Measurements from ENCODE around the gene TRMT10B. TPM values are rescaled to one million over a fixed set of nuclear protein-coding genes. Genes with fewer than 3 reads are reported as not detected.

Gene TRMT10B
- total RNA-seq, 1 donor from 2014 or later, result 4.2 TPM

DNA sequence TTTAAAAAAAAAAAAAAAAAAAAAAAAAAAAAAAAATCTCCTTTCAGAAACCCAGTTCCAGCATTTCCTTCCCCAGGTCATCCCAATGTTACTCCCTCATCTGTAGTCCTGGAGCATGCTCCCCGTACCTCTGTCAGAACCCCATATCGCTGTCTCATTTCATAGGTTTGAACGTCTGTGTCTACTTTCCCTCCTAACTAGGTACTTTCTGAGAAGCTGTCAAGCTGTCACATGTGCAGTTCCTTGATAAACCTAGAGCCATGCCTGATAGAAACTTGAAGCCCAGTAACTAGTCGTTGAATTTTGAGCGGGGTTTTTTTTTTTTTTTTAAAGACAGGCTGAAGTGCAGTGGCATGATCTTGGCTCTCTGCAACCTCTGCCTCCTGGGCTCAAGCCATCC, 15.7 kb downstream of the TRMT10B start:
- Histone ChIP-seq H3K27me3 (ENCODE audit: insufficient read depth, low read length) (no peaks in the 10 kb centered on the region), H3K4me1 (ENCODE audit: insufficient read depth, low read length) (no peaks in the 10 kb centered on the region), H4K20me1 (ENCODE audit: insufficient read depth, low read length) (no peaks in the 10 kb centered on the region), H3K4me3 (ENCODE audit: insufficient read depth, low read depth, low read length) (no peak overlapping the region), H3K79me2 (ENCODE audit: insufficient read depth, low read length) (no peaks in the 10 kb centered on the region), H3K36me3 (ENCODE audit: insufficient read depth, low read length) (peaks cover 6% of the 10 kb centered on the region), H3K27ac (ENCODE audit: low read depth, low read length) (no peak overlapping the region), H2AFZ (ENCODE audit: low read depth, low read length) (no peak overlapping the region), H3K9ac (ENCODE audit: low read length) (no peak overlapping the region), H3K4me2 (ENCODE audit: low read length) (no peak overlapping the region), H3K9me3 (ENCODE audit: insufficient read depth, low read depth, low read length) (no peaks in the 10 kb centered on the region)
- no peaks in the 10 kb centered on the region for H3K4me1 Mint-ChIP-seq (ENCODE audit: low read depth, unreplicated experiment)
- FAIRE-seq (no peak), DNase-seq (ENCODE audit: low read depth) (no peak)
- no peaks in the 10 kb centered on the region for H3K27me3 Mint-ChIP-seq (ENCODE audit: low read depth, unreplicated experiment)
- no peak overlapping the region for H3K27ac Mint-ChIP-seq (ENCODE audit: unreplicated experiment)
- TF ChIP-seq EZH2 (IDR thresholded peaks at IDR 0.05; ENCODE audit: insufficient read depth, low read length), result no peak
- TF ChIP-seq, protein P1, sequence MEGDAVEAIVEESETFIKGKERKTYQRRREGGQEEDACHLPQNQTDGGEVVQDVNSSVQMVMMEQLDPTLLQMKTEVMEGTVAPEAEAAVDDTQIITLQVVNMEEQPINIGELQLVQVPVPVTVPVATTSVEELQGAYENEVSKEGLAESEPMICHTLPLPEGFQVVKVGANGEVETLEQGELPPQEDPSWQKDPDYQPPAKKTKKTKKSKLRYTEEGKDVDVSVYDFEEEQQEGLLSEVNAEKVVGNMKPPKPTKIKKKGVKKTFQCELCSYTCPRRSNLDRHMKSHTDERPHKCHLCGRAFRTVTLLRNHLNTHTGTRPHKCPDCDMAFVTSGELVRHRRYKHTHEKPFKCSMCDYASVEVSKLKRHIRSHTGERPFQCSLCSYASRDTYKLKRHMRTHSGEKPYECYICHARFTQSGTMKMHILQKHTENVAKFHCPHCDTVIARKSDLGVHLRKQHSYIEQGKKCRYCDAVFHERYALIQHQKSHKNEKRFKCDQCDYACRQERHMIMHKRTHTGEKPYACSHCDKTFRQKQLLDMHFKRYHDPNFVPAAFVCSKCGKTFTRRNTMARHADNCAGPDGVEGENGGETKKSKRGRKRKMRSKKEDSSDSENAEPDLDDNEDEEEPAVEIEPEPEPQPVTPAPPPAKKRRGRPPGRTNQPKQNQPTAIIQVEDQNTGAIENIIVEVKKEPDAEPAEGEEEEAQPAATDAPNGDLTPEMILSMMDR (IDR thresholded peaks at IDR 0.05; ENCODE audit: insufficient read depth, low read depth, low read length), result no peak
- no peak overlapping the region for H3K4me3 Mint-ChIP-seq (ENCODE audit: unreplicated experiment)
- H3K9me3 Mint-ChIP-seq (ENCODE audit: unreplicated experiment), result peaks cover 4% of the 10 kb centered on the region
- peaks cover 9% of the 10 kb centered on the region for H3K36me3 Mint-ChIP-seq (ENCODE audit: low read depth, unreplicated experiment)

DNA sequence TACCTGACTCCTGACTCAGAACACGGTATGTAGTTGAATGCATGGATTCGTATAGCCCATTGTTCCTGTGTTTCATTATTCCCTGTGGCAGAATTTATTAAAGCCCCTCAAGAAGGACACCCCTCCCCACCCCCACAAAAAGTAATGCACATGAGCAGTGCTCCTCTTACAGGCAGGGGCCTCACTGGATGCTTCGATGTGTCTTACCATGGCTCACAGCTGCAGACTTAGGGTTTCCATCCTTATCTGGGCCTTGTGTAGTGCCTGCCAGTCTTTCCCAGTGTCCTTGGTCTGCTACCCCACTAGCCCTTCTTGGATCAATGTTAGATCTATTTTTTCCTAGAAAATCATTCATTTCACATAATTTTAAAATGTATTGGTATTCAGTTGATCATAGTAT, 16.4 kb downstream of the TRMT10B start:
- FAIRE-seq, result no peak
- H3K36me3 ChIP-seq (ENCODE audit: insufficient read depth, low read length), result peaks cover 6% of the 10 kb centered on the region
- H3K36me3 Mint-ChIP-seq (ENCODE audit: low read depth, unreplicated experiment), result peaks cover 5% of the 10 kb centered on the region
- no peak overlapping the region for H3K9ac ChIP-seq (ENCODE audit: low read length)
- DNase-seq (ENCODE audit: low read depth), result no peak
- TF ChIP-seq, protein P1 (IDR thresholded peaks at IDR 0.05; ENCODE audit: insufficient read depth, low read depth, low read length), result no peak
- no peak for TF ChIP-seq EZH2 (IDR thresholded peaks at IDR 0.05; ENCODE audit: insufficient read depth, low read length)
- H3K9me3 Mint-ChIP-seq (ENCODE audit: unreplicated experiment), result peaks cover 4% of the 10 kb centered on the region
- H2AFZ ChIP-seq (ENCODE audit: low read depth, low read length), result no peak overlapping the region
- no peaks in the 10 kb centered on the region for H3K27me3 Mint-ChIP-seq (ENCODE audit: low read depth, unreplicated experiment)
- no peaks in the 10 kb centered on the region for H3K27me3 ChIP-seq (ENCODE audit: insufficient read depth, low read length)
- no peaks in the 10 kb centered on the region for H3K4me1 ChIP-seq (ENCODE audit: insufficient read depth, low read length)
- H3K4me3 Mint-ChIP-seq (ENCODE audit: unreplicated experiment), result no peak overlapping the region
- H3K9me3 ChIP-seq (ENCODE audit: insufficient read depth, low read depth, low read length), result no peaks in the 10 kb centered on the region
- peaks cover 5% of the 10 kb centered on the region for H4K20me1 ChIP-seq (ENCODE audit: insufficient read depth, low read length)
- H3K4me1 Mint-ChIP-seq (ENCODE audit: low read depth, unreplicated experiment), result no peaks in the 10 kb centered on the region
- H3K27ac ChIP-seq (ENCODE audit: low read depth, low read length), result no peak overlapping the region
- no peaks in the 10 kb centered on the region for H3K79me2 ChIP-seq (ENCODE audit: insufficient read depth, low read length)
- no peak overlapping the region for H3K27ac Mint-ChIP-seq (ENCODE audit: unreplicated experiment)
- H3K4me3 ChIP-seq (ENCODE audit: insufficient read depth, low read depth, low read length), result no peak overlapping the region
- H3K4me2 ChIP-seq (ENCODE audit: low read length), result no peak overlapping the region

DNA sequence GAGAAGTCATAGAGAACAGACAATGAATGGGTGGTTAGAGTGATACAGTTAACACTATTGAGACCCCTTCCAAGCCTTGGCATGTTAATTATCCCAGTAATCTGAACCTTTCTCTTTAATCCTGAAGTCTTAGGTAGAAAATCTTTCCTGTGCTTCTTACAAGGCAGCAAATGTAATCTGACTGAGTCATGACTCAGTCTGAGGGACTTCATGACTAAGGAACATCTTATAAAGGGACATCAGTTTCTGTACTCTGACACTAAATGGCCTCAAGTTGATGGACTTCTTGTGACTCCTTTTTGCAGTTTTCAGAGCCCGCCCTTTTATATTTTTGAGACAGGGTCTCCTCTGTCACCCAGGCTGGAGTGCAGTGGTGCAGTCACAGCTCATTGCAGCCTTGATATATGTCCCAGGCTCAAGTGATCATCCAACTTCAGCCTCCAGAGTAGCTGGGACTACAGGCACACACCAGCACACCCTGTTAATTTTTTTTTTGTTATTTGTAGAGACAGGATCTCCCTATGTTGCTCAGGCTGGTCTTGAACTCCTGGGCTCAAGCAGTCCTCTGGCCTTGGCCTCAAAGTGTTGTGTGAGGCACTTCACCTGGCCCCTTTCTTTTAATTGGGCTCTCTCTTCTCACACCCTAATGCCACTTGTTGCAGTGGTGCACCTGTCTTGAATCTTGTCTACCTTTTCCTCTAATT, 21.8 kb downstream of the TRMT10B start:
- Mint-ChIP-seq H3K27me3 (ENCODE audit: low read depth, unreplicated experiment) (no peaks in the 10 kb centered on the region), H3K27ac (ENCODE audit: unreplicated experiment) (no peak overlapping the region)

More for the DNA sequence above, 21.8 kb downstream of the TRMT10B start:
- H2AFZ ChIP-seq (ENCODE audit: low read depth, low read length), result no peak overlapping the region
- no peak overlapping the region for H3K4me3 Mint-ChIP-seq (ENCODE audit: unreplicated experiment)
- peaks cover 3% of the 10 kb centered on the region for H3K4me1 ChIP-seq (ENCODE audit: insufficient read depth, low read length)
- no peak overlapping the region for H3K4me2 ChIP-seq (ENCODE audit: low read length)
- peaks cover 16% of the 10 kb centered on the region for H4K20me1 ChIP-seq (ENCODE audit: insufficient read depth, low read length)
- H3K27me3 ChIP-seq (ENCODE audit: insufficient read depth, low read length), result no peaks in the 10 kb centered on the region
- no peaks in the 10 kb centered on the region for H3K9me3 ChIP-seq (ENCODE audit: insufficient read depth, low read depth, low read length)
- no peak for TF ChIP-seq EZH2 (IDR thresholded peaks at IDR 0.05; ENCODE audit: insufficient read depth, low read length)
- TF ChIP-seq, protein P1 (IDR thresholded peaks at IDR 0.05; ENCODE audit: insufficient read depth, low read depth, low read length), result no peak
- no peak overlapping the region for H3K4me3 ChIP-seq (ENCODE audit: insufficient read depth, low read depth, low read length)
- H3K27ac ChIP-seq (ENCODE audit: low read depth, low read length), result no peak overlapping the region
- FAIRE-seq (no peak), DNase-seq (ENCODE audit: low read depth) (no peak)
- no peaks in the 10 kb centered on the region for H3K4me1 Mint-ChIP-seq (ENCODE audit: low read depth, unreplicated experiment)
- peaks cover 3% of the 10 kb centered on the region for H3K36me3 Mint-ChIP-seq (ENCODE audit: low read depth, unreplicated experiment)
- H3K9me3 Mint-ChIP-seq (ENCODE audit: unreplicated experiment), result no peaks in the 10 kb centered on the region
- peaks cover 33% of the 10 kb centered on the region for H3K36me3 ChIP-seq (ENCODE audit: insufficient read depth, low read length)
- H3K9ac ChIP-seq (ENCODE audit: low read length), result no peak overlapping the region
- H3K79me2 ChIP-seq (ENCODE audit: insufficient read depth, low read length), result no peaks in the 10 kb centered on the region
